HG03442 (cell line): ENCODE results near the gene NAGPA.

Experiments
- ATAC-seq: cut with Tn5 transposase; IDR thresholded peaks from one replicate; pipeline ENCODE4 v1.9.1; 2021; ENCODE audit warnings: mild to moderate bottlenecking, moderate library complexity; ENCODE audit not compliant: unreplicated experiment

Gene NAGPA

DNA sequence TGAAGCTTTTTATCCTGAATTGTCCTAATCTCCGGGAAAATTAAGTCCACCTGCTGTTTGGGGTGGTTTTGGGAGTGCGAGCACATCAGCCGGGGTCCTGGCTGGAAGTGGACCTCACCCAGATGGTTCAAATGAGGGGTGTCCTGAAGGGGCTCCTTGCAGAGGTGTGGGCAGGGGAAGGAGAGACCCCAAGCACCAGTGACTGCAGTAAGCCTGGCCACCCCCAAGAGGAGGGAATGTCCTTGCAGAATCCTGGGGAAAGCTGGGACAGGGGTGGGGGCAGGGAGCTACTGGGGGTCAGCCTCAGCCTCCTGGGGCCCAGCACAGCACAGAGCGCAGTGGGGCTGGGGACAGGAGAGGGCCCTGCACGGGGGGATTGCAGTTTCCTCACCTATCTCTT lies 29.4 kb downstream of the NAGPA start:
- no peak for ATAC-seq

DNA sequence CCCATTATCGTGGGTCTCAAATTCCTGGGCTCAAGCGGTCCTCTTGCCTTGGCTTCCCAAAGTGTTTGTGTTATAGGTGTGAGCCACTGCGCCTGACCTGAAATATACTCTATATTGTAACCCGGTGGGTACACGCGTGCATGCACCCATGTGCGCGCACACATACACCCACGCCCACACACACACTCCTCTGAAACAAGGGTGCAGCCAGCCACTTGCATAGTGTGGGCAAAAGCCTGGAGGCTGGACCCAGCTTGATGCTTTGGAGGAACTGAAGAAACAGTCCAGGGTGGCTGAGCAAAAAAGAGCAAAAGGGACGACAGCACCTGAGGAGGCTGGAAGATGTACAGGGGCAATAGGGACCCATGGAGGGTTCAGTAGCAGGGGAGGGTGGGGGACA lies 29.9 kb downstream of the NAGPA start:
- ATAC-seq = no peak

DNA sequence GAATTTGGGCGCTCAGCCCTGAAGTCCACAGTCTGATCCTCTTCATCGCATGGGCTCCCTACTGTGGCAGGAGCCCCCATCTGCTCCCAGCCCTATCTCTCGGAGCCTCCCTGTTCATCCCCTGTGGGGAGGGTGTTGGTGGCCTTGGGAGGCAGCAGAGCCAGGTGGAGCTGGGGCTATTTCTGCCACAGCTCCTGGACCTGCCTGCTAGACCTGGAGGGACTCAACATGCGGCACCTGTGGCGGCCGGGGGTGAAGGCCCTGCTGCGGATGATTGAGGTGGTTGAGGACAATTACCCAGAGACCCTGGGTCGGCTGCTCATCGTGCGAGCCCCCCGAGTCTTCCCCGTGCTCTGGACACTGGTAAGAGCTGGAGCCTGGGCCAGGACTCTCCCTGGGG lies 30.5 kb downstream of the NAGPA start:
- no peak for ATAC-seq

DNA sequence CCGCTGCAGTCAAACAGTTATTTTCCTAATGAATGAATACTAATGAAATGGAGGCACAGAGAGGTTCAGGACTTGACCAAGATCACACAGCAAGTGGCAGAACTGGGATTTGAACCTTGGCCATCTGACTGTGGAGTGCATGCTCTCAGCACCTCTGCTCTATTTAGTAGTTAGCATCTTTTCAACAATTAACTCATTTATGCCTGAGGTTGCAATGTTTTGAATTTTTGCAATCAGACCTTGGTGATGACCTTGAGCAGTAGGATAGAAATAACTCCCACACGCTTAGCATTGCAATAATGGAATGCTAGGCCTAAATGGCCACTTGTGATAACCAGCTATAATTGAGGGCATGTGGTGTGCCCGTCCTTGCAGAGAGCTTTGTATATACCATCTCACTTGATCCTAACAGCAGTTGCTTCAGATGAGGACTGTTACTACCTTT lies 31.0 kb downstream of the NAGPA start:
- ATAC-seq = no peak

- no peak for ATAC-seq
Measured at GRCh38 chr16:5001986-5002385, 31.7 kb downstream of the NAGPA start.

DNA sequence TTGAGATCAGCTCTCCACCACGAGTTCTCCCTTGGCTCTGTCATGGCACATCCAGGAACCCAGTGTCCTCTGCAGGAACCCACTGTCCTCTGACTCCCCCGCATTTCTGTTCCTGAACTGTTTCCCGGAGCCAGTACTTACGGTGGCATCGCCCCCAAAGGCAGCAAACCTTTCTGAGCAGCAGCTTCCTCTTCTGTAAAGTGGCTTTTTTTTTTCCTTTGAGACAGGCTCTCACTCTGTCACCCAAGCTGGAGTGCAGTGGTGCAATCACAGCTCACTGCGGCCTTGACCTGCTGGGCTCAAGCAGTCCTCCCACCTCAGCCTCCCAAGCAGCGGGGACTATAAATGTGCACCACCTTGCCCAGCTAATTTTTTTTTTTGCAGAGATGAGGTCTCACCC lies 32.2 kb downstream of the NAGPA start:
- no peak for ATAC-seq

GRCh38 chr16:5000573-5001001 lies 33.1 kb downstream of the NAGPA start:
- ATAC-seq = no peak

- no peak for ATAC-seq
Measured at GRCh38 chr16:4994719-4995434, 38.9 kb downstream of the NAGPA start.

GRCh38 chr16:4991754-4992153 lies 42.0 kb downstream of the NAGPA start:
- no peak for ATAC-seq

DNA sequence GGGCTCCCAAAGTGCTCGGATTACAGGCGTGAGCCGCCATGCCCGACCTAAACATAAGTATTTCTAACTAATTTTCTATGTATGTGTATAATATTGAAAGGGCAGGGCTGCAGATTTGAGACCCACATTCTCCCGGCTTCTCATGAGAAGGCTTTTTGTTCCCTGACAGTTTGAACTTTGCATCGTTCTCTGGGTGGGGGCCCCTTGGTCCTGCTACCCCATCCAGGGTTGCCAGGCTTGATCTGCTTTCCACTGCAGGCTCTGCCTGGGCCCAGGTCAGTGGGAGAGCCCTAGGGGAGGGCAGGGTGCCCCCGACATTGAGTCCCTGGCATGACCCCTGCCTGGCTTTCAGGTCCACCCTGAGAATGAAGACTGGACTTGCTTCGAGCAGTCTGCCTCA lies 43.3 kb downstream of the NAGPA start:
- no peak for ATAC-seq

DNA sequence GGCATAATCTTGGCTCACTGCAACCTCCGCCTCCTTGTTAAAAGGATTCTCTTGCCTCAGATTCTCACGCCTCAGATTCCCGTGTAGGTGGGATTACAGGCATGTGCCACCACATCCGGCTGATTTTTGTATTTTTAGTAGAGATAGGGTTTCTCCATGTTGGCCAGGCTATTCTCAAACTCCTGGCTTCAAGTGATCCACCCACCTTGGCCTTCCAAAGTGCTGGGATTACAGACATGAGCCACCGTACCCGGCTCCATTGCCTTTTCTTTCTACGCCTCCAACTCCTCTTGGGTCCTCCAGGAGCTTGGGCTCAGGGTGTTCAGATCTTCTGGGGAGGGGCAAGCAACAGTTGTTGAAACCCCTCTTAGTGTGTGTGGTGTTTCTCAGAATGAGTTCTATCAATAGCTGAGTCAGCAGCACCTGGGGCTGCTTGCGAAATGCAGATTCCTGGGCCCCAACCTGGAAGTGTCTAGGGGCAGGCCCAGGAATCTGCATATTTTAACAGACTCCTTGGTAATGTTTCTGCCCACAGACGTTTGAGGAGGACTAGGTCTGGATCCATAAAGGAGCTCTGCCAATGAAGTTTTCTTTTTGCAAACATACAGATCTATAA lies 44.2 kb downstream of the NAGPA start:
- ATAC-seq = no peak

DNA sequence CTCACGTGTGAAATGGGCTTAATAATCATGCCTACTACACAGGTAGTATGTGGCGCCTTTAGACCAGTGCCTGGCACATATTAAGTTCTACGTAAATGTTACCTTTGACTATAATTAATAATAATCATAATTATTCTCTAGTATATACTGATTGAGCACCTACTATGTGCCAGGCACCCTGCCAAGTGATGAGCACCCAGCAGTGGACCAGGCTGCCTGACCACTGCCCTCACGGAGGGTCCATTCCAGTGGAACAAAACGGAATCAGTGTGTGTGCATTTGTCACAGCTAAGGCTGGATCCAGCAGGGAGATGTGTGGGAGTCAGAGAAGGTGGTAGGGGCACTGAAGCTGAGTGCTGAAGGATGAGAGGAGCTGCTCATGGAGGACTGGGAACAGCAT lies 45.1 kb downstream of the NAGPA start:
- ATAC-seq = no peak

DNA sequence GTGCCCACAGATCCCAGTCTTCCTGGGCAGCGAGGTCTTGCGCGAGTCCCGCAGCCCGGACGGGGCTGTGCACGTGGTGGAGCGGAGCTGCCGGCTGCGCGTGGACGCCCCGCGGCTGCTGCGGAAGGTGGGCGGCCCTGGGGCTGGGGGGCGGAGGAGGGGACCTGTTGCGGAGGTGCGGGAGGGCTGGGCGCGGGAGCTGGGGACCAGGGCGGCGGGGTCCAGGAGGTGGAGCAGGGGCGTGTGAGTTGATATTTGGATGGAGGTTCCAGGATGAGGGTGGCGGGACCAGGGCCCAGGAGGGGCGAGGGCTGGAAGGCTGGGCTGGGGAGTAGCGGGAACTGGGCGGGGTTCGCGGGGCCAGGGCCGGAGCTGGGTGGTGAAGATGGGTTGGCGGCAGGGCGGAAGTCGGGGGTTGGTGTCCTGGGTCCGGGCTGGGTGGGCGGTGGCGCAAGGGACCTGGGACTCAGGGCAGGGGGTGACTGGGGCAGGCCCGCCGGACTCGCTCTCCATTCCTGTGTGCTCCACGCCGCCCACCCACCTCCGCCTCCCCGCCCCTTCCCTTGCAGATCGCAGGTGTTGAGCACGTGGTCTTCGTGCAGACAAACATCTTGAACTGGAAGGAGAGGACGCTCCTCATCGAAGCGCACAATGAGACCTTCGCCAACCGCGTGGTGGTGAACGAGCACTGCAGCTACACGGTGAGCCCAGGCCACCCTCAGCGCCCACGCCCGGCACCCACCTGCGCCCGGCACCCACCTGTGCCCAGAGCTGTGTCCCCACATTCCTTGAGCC lies 46.0 kb downstream of the NAGPA start:
- ATAC-seq = no peak

GRCh38 chr16:4987250-4987579 lies 46.5 kb downstream of the NAGPA start:
- ATAC-seq = no peak

GRCh38 chr16:4984174-4984990 lies 49.4 kb downstream of the NAGPA start:
- ATAC-seq = no peak

- no peak for ATAC-seq
Measured at GRCh38 chr16:4982056-4982867, 51.5 kb downstream of the NAGPA start.

GRCh38 chr16:4981473-4981872 lies 52.3 kb downstream of the NAGPA start:
- ATAC-seq = no peak

GRCh38 chr16:4980691-4981090 lies 53.0 kb downstream of the NAGPA start:
- ATAC-seq = no peak

DNA sequence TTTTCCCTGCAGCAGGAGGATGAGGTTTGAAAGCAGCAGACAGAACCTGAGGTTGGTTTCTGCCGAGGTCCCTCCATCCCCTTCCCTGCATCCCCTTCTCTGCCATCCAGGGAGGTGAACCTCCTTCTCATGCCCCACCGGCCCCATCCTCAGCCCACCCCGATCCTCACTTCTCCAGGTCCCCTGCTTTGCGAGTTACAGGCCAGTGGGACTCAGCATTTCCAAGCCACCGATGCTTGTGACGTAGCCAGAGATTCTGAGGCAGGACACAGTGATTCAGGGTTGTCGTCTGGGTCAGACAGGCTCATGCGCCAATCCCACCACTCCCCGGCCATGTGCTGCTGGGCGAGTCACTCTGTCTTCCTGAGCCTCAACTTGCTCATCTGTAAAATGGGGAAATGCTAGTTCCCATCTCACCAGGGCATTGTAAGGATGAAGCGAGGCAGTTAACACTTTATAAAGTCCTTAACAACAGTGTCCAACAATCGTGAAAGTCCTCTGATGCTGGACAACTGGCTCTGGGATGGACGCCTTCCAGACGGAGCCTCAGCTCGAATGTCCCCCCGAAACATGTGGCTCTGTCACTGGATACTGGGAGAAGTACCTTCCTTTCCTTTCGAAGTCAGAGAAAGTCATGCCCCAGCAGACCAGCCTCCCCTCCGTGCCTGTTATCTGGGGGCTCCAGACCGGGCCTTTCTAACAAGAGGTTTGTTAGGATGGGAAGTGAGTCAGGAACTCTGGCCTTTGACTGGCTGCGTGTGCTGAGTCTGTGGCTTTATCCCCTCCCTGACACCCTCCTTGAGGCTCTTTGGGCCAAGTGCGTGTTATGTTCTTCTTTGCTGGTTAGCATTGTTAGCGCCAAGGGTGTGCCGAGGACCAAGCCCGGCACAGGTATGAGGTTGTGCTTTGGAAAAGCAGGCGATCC lies 53.7 kb downstream of the NAGPA start:
- ATAC-seq = no peak
